Suprapubic skin (tissue), 4 donors: Measurements from ENCODE around the gene ARPC2. TPM values are rescaled to one million over a fixed set of nuclear protein-coding genes. Genes with fewer than 3 reads are reported as not detected.
A peak's percentile ranks its signal among the peaks of the same experiment; 100 is the strongest.

Source experiments
- DNase-seq, 2 donors: peaks; one replicate each; pipeline ENCODE4 v3.0.0-alpha.2; 2019; ENCODE audit warnings: low spot score in 2 of 2
- H3K27ac ChIP-seq: fragments of 200-600 bp; sonication (generic); one replicate; pipeline ENCODE4 v1.5.1; 2019
- H3K27me3 ChIP-seq: fragments of 200-600 bp; sonication (generic); one replicate; pipeline ENCODE4 v1.5.1; 2019
- H3K36me3 ChIP-seq: fragments of 200-600 bp; sonication (generic); one replicate; pipeline ENCODE4 v1.5.1; 2019
- H3K4me1 ChIP-seq: fragments of 200-600 bp; sonication (generic); one replicate; pipeline ENCODE4 v1.5.1; 2019
- H3K4me3 ChIP-seq: fragments of 200-600 bp; sonication (generic); one replicate; pipeline ENCODE4 v1.5.1; 2019; ENCODE audit warnings: mild to moderate bottlenecking
- H3K9me3 ChIP-seq: fragments of 200-600 bp; sonication (generic); one replicate; pipeline ENCODE4 v1.5.1; 2019
- EP300 ChIP-seq: sonication (generic); formaldehyde crosslinking; IDR thresholded peaks from one replicate; pipeline ENCODE4 v1.6.1; 2017; ENCODE audit warnings: antibody characterized with exemption
- POLR2A ChIP-seq, 2 donors: fragments of 450-650 bp; IDR thresholded peaks; one replicate each; pipeline ENCODE4 v1.6.1; 2017; ENCODE audit warnings: antibody characterized with exemption in 2 of 2, mild to moderate bottlenecking in 2 of 2, moderate library complexity in 2 of 2
- POLR2AphosphoS5 ChIP-seq, 3 donors: sonication (generic); formaldehyde crosslinking; IDR thresholded peaks; one replicate each; pipeline ENCODE4 v1.6.1; 2017; ENCODE audit warnings: antibody characterized with exemption in 3 of 3
- WGBS: methylation state at CpG from one replicate; pipeline ENCODE4 v1.1.5; 2018; 5-methylcytosine and 5-hydroxymethylcytosine counted together
- total RNA-seq, 4 donors: library from RNA; depleted of rRNA; stranded (reverse); fragments of >200 nt; gene quantifications; one replicate each; pipeline ENCODE4 v1.1.0, GENCODE V29; 2016
- TF ChIP-seq, protein P1 (sequence below), 2 donors: fragments of 200-600 bp in 1 of 2; fragments of 450-650 bp in 1 of 2; sonication (generic) in 1 of 2; IDR thresholded peaks; one replicate each; pipeline ENCODE4 v1.5.1; 2016 to 2019; ENCODE audit warnings: antibody characterized with exemption in 2 of 2, mild to moderate bottlenecking in 1 of 2, moderate library complexity in 1 of 2

ARPC2 gene
- total RNA-seq, 4 donors from 2014 or later: 267 to 384 (median 275) TPM

DNA sequence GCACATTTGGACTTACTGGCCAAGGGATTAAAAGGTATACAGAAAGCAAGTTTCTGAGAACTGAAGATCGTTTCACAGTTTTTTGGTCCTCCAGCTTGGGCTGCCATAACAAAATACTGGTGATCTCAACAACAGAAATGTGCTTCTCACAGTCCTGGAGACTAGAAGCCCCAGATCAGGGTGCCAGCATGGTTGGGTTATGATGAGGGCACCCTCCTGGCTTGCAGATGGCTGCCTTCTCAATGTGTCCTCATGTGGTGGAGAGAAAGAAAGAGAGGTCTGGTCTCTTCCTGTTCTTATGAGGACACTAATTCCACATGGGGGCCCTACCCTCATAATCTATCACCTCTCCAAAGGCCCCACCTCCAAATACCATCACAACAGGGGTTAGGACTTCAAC, 30.1 kb upstream of the ARPC2 start:
- no peak overlapping the region for H3K4me3 ChIP-seq
- WGBS: 36% methylated on average over 1 of the region's 1 CpG
- no peak overlapping the region for H3K27ac ChIP-seq
- H3K27me3 ChIP-seq: no peaks in the 10 kb centered on the region
- no peaks in the 10 kb centered on the region for H3K36me3 ChIP-seq
- no peak for TF ChIP-seq POLR2AphosphoS5 (IDR thresholded peaks at IDR 0.05)
- TF ChIP-seq, protein P1, sequence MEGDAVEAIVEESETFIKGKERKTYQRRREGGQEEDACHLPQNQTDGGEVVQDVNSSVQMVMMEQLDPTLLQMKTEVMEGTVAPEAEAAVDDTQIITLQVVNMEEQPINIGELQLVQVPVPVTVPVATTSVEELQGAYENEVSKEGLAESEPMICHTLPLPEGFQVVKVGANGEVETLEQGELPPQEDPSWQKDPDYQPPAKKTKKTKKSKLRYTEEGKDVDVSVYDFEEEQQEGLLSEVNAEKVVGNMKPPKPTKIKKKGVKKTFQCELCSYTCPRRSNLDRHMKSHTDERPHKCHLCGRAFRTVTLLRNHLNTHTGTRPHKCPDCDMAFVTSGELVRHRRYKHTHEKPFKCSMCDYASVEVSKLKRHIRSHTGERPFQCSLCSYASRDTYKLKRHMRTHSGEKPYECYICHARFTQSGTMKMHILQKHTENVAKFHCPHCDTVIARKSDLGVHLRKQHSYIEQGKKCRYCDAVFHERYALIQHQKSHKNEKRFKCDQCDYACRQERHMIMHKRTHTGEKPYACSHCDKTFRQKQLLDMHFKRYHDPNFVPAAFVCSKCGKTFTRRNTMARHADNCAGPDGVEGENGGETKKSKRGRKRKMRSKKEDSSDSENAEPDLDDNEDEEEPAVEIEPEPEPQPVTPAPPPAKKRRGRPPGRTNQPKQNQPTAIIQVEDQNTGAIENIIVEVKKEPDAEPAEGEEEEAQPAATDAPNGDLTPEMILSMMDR (IDR thresholded peaks at IDR 0.05): no peak
- TF ChIP-seq EP300: no peak
- TF ChIP-seq POLR2A (IDR thresholded peaks at IDR 0.05): no peak
- no peak for DNase-seq
- H3K4me1 ChIP-seq: peaks cover 16% of the 10 kb centered on the region
- H3K9me3 ChIP-seq: no peaks in the 10 kb centered on the region

DNA sequence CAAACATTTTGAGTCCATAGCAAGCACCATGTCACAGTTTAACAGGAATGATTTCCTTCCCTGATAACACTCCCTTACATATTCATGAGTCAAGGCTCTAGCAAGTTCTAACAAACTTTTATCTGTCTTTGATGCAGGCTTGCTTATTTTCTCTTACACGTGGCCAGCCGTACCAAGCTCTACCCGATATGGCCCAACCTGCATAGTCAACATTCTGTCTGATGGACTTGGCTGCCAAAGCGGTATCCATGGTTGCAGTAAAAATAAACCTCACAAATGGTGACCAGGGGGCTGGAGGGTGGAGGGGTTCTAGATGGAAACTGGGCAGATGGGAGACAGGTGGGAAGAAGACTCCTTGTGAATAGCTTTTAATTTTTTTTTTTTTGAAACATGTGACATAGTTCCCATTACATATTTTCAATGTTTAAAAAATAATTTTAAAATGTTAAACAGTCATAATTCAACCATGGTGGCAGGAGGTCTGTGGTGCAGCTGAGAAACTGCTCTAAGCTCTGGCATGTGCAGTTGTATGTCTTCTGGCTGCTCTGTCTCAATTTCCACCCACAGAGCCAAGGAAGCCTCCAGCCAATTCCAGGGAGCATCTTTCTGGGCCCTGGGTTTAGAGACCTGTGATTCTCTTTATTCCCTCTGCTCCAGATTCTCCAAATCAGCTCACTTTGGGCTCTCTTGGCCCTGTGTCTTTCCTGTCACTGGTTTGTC, 29.5 kb upstream of the ARPC2 start:
- H3K27me3 ChIP-seq: no peaks in the 10 kb centered on the region
- H3K27ac ChIP-seq: peak overlapping the region; percentile 21
- H3K9me3 ChIP-seq: no peaks in the 10 kb centered on the region
- 46% methylated on average over 4 of the region's 4 CpGs for WGBS
- DNase-seq: no peak
- H3K4me3 ChIP-seq: no peak overlapping the region
- H3K4me1 ChIP-seq: peaks cover 16% of the 10 kb centered on the region
- no peak for TF ChIP-seq EP300
- no peak for TF ChIP-seq POLR2AphosphoS5 (IDR thresholded peaks at IDR 0.05)
- TF ChIP-seq, protein P1 (IDR thresholded peaks at IDR 0.05): no peak
- TF ChIP-seq POLR2A (IDR thresholded peaks at IDR 0.05): no peak
- no peaks in the 10 kb centered on the region for H3K36me3 ChIP-seq

DNA sequence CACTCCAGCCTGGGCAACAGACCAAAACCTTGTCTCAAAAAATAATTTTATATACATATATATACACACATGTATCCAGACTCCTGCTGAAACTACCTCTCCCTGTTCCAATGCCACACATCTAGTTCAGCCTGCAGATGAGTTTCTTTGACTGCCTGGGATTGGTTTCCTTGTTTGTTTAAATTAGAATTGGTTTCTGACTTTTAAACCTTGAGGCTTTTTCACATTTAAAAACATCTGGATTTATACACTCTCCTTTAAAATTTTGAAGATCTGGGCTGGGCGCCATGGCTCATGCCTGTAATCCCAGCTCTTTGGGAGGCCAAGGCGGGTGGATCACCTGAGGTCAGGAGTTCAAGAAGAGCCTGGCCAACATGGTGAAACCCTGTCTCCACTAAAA, 28.5 kb upstream of the ARPC2 start:
- Histone ChIP-seq H3K9me3 (no peaks in the 10 kb centered on the region), H3K27me3 (no peaks in the 10 kb centered on the region), H3K4me3 (no peak overlapping the region), H3K4me1 (peaks cover 16% of the 10 kb centered on the region), H3K36me3 (no peaks in the 10 kb centered on the region), H3K27ac (no peak overlapping the region)
- TF ChIP-seq, protein P1 (IDR thresholded peaks at IDR 0.05): no peak
- TF ChIP-seq EP300: no peak
- no peak for TF ChIP-seq POLR2A (IDR thresholded peaks at IDR 0.05)
- TF ChIP-seq POLR2AphosphoS5 (IDR thresholded peaks at IDR 0.05): no peak
- peak in 1 of 2 donors; percentile 20 for DNase-seq
- 78% methylated on average over 2 of the region's 2 CpGs for WGBS

DNA sequence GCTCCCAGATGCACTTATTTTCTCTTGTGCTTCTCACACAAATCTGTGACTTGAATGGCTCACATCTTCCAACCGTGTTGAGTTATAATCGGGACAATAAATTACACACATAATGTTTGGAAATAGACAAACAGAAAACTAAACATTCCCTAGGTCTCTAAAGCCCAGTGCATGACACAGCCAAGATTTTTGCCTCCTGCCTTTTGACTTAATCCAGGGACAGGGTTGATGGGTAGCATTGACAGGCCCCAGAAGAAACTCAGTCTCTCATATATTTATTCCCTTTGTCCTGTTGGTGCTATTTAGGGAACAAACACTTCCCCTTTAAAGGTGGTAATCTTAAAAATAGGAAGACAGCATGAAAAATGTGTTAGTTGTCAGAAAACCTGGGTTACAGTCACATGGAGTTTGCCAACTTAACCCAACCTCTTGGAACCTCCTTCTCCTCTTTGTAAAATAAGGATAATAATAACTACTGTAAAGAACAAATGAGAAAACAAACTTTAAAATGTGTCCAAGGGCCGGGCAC, 24.0 kb upstream of the ARPC2 start:
- TF ChIP-seq, protein P1 (IDR thresholded peaks at IDR 0.05): no peak
- TF ChIP-seq POLR2AphosphoS5 (IDR thresholded peaks at IDR 0.05) (no peak), POLR2A (IDR thresholded peaks at IDR 0.05) (no peak), EP300 (no peak)
- 71% methylated on average over 3 of the region's 3 CpGs for WGBS
- H3K27ac ChIP-seq: no peak overlapping the region
- H3K36me3 ChIP-seq: no peaks in the 10 kb centered on the region
- H3K4me3 ChIP-seq: no peak overlapping the region
- H3K9me3 ChIP-seq: no peaks in the 10 kb centered on the region
- no peaks in the 10 kb centered on the region for H3K4me1 ChIP-seq
- no peaks in the 10 kb centered on the region for H3K27me3 ChIP-seq
- no peak for DNase-seq

DNA sequence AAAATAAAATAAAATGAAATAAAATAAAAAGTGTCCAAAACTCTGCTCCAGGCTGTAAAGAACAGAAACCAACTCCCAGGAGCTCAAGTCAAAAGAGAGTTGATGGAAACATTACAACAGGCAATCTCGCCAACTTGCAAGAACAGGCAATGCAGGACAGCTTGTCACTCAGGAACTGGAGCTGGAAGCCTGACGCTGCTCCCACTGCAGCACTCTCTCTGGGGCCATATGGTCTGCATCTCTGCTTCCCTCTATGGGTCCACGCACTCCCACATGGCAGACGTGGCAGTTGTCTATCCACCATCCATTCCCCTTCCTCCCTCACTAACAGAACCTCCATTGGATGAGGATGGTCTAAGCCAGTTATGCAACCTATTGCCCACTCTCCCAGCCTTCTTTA, 23.3 kb upstream of the ARPC2 start:
- Histone ChIP-seq H3K36me3 (no peaks in the 10 kb centered on the region), H3K4me1 (no peaks in the 10 kb centered on the region), H3K27ac (no peak overlapping the region), H3K27me3 (no peaks in the 10 kb centered on the region), H3K9me3 (no peaks in the 10 kb centered on the region), H3K4me3 (no peak overlapping the region)
- 77% methylated on average over 4 of the region's 4 CpGs for WGBS
- TF ChIP-seq, protein P1 (IDR thresholded peaks at IDR 0.05): no peak
- DNase-seq: peak in 1 of 2 donors; percentile 1
